ENCODE data around the gene COQ8A. TPM values are rescaled to one million over a fixed set of nuclear protein-coding genes. Genes with fewer than 3 reads are reported as not detected.
A peak's percentile ranks its signal among the peaks of the same experiment; 100 is the strongest.
"Not testable (repeated sequence)": the region's sequence is repeated elsewhere in the genome, so short reads cannot be mapped to it uniquely, and the experiment has no call there.

Gene COQ8A
- total RNA-seq, 3 donors from 2014 or later: 25.4 to 31.3 (median 31.0) TPM

DNA sequence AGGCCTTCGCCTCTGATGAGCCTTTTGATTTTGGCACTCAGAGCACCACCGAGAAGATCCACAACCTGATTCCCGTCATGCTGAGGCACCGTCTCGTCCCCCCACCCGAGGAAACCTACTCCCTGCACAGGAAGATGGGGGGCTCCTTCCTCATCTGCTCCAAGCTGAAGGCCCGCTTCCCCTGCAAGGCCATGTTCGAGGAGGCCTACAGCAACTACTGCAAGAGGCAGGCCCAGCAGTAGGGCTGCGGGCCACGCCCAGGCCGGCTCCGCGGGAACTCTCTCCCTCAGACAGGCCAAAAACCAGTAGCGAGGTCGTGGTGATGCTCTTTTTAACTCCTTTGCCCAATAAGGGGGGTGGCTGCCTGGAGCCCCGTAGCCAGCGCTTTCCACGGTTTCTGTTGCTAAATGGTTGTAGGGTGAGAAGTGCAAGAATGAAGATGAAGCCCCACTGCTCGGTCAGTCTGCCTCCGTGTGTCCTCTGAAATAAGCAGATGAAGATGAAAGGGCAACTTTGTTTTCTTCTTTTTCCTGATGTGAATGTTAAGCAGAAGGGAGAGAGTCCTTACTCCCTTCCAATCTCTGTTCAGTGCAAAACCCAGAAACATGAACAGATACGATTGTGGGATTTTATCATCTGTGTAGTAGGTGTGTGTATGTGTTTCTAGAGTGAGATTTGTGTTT, 46.5 kb downstream of the COQ8A start:
- Mint-ChIP-seq H3K9me3 (no peaks in the 10 kb centered on the region), H3K4me3 (no peak overlapping the region), H3K27me3 (ENCODE audit: low read depth) (no peaks in the 10 kb centered on the region), H3K36me3 (ENCODE audit: insufficient read depth) (peaks cover 20% of the 10 kb centered on the region), H3K4me1 (ENCODE audit: low read depth) (peaks cover 20% of the 10 kb centered on the region)
- ATAC-seq (no peak), DNase-seq (no peak)

DNA sequence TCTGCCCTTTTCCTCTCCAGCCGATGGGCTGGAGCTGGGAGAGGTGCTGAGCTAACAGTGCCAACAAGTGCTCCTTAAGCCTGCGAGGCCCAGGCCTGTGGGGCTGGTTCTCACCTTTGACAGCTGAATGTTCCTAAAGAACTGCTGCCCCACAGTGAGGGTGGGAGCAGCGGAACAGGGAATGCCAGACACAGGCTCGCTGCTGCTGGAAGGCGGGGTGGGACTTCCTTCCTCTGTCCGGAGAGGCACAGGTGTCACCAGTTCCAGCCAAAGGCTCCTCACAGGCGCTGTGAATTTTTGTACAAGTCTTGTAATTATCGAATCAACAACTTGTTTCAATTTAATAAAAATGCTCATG, 47.1 kb downstream of the COQ8A start:
- ATAC-seq (no peak), DNase-seq (no peak)
- H3K9me3 Mint-ChIP-seq: no peaks in the 10 kb centered on the region
- H3K4me3 Mint-ChIP-seq: no peak overlapping the region
- H3K27me3 Mint-ChIP-seq (ENCODE audit: low read depth): no peaks in the 10 kb centered on the region
- peaks cover 20% of the 10 kb centered on the region for H3K4me1 Mint-ChIP-seq (ENCODE audit: low read depth)
- peaks cover 20% of the 10 kb centered on the region for H3K36me3 Mint-ChIP-seq (ENCODE audit: insufficient read depth)

DNA sequence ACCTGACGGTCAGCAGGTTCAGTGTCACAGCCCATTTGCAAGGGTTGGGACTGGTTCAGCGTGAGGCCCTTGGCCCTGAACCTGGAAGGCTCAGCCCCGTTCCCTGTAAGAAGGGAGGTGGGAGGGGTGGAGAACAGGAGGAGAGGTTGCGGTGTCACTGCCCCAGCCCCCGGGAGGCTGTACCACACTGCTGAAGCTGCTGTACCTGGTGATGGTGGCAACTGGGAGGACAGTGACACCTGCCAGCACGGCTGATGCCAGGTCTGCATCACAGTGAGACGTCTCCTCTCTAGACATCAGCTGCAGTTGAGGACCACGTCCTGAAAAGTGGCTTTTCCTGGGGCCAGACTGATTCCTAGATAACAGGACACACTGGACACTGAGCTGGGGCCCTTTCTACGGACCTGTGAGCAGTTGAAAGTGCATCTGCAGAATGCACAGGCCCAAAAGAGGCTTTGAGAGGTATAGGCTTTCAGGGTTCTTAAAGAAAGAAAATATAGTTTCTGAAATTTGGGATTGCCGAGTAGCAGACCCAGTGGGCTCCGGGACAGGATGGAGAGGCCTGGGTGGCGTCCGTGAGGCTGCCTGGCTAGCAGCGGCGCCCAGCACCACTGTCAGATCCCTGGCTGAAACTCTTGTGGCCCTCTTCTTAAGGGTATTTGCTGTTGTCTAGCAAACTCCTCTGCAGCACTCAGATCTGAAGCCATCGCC, 47.7 kb downstream of the COQ8A start:
- Mint-ChIP-seq H3K4me3 (no peak overlapping the region), H3K27me3 (ENCODE audit: low read depth) (no peaks in the 10 kb centered on the region), H3K9me3 (no peaks in the 10 kb centered on the region), H3K36me3 (ENCODE audit: insufficient read depth) (peaks cover 20% of the 10 kb centered on the region), H3K4me1 (ENCODE audit: low read depth) (peaks cover 20% of the 10 kb centered on the region)
- ATAC-seq (no peak), DNase-seq (no peak)

DNA sequence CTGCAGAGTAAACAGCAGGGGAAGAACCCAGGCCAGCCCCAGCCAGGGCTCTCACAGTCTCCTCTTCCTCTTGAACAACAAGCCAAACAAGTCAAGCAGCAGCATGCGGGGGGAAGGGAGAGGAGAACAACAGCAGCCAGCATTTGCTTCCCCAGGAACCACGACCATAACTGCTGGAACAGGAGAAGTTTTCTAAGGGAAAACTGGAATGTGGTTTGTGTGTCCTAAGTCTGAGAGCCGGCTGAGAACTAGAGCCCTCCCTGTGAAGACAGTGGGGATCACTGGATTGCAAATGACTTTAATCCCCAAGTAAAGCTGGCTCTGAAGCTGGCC, 48.2 kb downstream of the COQ8A start:
- DNase-seq: no peak
- Mint-ChIP-seq H3K36me3 (ENCODE audit: insufficient read depth) (peaks cover 20% of the 10 kb centered on the region), H3K9me3 (no peaks in the 10 kb centered on the region), H3K4me1 (ENCODE audit: low read depth) (peaks cover 20% of the 10 kb centered on the region), H3K27me3 (ENCODE audit: low read depth) (no peaks in the 10 kb centered on the region), H3K4me3 (no peak overlapping the region)
- ATAC-seq: no peak

DNA sequence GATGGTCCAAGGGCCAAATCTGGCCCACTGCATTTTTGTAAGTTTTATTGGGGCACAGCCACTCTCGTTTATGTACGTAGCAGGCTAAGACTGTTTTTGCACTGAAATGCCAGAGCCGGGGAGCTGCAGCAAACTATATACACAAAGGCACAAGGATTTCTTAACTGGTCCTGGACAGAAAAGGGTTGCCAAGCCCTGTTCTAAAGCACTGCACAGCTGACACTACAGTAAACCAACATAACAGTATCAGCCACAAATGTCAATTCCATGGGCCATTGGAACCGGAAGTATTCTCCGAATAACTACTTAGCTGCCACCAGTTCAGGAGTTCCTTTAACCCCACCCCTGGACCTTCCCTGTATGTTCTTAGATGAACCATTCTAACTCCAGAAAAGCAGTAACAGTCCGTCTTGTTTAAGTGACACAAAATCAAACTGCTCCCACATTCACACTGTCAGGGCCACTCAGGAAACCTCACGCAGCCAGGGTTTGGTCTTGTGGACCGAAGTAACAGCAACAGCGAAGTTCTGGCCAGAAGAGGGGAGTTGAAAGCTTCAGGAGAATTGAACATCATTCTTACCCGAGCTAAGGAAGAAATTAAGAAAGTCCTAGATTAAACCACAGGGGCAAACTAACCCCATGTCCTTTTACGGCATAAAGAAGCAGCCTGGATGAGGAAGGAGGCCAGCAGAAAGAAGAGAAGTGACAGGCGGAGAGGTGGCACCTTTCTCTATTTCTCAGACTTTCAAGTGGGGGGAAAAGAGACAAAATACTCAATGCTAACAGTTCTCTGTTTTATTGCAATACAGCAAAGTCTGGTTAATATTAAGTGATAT, 49.2 kb downstream of the COQ8A start:
- ATAC-seq (no peak), DNase-seq (no peak)
- Mint-ChIP-seq H3K36me3 (ENCODE audit: insufficient read depth) (peaks cover 18% of the 10 kb centered on the region), H3K9me3 (no peaks in the 10 kb centered on the region), H3K4me3 (no peak overlapping the region), H3K27me3 (ENCODE audit: low read depth) (no peaks in the 10 kb centered on the region), H3K4me1 (ENCODE audit: low read depth) (peaks cover 20% of the 10 kb centered on the region)

DNA sequence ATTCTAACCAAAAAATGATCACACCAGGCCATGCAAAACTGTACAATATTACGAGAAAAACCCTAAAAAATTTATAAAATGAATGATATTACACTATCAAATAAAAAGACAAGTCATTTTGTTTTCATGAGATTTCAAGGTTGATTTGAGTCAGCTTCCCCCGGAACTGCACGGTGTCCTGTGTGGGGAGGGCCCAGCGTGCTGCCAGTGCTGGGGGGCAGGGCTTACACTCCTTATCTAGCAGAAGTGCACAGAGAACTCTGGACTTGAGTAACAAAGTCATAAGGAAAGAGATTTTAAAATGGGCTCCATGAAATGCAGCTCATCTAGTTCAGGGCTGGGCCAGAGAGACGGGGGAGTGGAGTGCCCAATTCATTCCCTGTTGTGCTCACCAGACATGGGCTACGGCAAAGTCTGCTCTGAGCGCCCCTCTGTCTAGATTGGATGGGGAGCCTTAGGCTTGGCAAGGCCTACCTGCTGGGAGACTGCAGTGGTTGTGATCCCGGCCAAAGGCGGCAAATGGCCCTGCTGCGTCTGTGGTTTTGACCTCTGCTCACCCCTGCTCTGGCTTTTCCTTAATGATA, 50.1 kb downstream of the COQ8A start:
- Mint-ChIP-seq H3K36me3 (ENCODE audit: insufficient read depth) (peaks cover 17% of the 10 kb centered on the region), H3K4me1 (ENCODE audit: low read depth) (peaks cover 20% of the 10 kb centered on the region), H3K9me3 (no peaks in the 10 kb centered on the region), H3K4me3 (no peak overlapping the region), H3K27me3 (ENCODE audit: low read depth) (no peaks in the 10 kb centered on the region)
- DNase-seq (peak; percentile 34), ATAC-seq (peak; percentile 95 to 98)

DNA sequence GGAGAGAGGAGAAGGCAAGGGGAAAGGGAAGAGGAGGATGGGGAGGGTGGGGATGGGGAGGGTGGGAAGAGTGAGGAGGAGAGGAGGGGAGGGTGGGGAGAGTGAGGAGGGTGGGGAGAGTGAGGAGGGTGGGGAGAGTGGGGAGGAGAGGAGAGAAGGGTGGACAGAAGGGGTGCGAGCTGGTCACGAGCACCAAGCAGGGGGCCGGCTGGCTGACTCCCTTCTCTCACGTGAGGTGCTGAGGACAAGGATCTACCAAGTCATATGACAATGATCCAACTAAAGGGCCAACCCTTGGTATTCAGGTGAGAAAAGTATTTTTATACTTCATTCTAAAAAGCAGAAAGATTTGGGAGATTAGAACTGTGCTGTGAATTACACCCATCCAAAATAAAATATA, 51.8 kb downstream of the COQ8A start:
- H3K4me3 Mint-ChIP-seq: no peak overlapping the region
- ATAC-seq (no peak), DNase-seq (no peak)
- H3K4me1 Mint-ChIP-seq (ENCODE audit: low read depth): peaks cover 20% of the 10 kb centered on the region
- H3K36me3 Mint-ChIP-seq (ENCODE audit: insufficient read depth): peaks cover 3% of the 10 kb centered on the region
- H3K27me3 Mint-ChIP-seq (ENCODE audit: low read depth): no peaks in the 10 kb centered on the region
- H3K9me3 Mint-ChIP-seq: no peaks in the 10 kb centered on the region

DNA sequence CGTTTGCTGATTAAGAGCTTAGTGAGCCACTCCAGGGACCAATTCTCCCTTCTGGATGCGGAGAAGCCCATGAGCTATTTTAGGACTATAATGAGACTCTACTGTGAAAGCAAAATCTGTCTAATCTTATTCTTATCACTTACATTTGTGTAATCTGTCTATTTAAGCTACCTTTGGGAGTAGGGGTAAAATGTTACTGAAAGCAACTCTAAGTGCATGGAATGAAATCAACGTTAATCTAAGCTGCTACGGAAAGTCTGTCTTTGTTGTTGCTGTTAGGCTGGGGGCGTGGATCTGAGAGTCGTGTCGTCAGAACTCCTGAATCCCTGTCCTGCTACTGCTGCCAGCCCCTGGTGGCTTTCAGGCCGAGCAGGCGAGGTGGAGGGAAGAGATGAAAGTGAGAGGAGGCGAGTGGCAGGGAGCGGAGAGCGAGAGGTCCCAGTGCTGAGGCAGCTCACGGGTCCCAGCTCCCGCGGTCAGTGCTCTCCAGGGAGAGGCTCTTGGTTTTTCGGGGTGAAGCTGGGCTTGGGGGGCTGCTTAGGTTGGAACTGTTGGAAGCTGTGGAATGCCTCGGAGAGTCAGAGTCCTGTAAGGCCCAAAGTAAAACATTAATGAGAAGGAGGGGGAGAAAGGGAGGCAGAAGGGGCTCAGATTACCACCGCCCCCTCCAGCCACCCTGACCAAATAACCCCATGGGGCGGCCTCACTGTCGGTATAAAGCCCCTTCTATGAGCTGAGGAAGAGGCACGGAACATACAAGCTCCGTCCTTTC, 53.9 kb downstream of the COQ8A start:
- Mint-ChIP-seq H3K4me3 (no peak overlapping the region), H3K4me1 (ENCODE audit: low read depth) (peaks cover 18% of the 10 kb centered on the region), H3K27me3 (ENCODE audit: low read depth) (peaks cover 2% of the 10 kb centered on the region), H3K9me3 (peaks cover 5% of the 10 kb centered on the region), H3K36me3 (ENCODE audit: insufficient read depth) (no peaks in the 10 kb centered on the region)
- no peak for ATAC-seq
- no peak for DNase-seq

DNA sequence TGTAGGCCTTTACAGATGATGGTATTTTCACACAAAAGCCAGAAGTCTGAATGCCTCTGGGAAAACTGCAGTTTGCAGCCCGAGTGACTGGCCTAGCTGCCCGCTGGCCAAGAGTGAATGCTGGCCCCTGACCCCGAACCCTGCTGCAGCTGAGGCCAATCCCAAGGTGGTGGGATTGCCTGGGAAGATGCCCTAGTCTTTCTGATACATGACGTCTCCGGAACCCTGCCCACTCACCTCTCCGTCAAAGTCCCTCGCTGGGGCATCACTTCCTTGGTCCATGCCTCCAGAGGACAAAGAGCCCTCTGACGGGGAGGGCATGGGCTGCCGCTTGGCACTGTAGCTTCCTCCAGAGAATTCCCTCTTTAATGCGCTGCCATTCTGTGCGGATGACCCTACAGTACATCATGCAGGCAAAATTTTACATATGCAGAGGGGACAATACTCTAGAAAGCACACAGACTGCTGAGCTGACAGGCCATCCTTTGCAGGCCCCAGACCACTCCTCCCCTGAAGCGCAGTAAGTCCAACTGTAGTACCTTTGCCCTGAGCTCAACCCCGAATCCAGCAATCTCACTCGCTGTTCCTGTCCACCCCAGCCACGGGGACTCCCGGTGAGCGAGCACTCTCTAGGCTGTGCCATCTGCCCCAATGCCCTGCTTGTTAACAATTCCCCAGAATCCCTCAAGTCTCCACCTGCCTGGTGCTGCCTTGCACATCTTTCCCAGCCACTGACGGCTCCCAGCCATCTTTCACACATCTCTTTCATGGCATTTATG, 54.7 kb downstream of the COQ8A start:
- H3K4me3 Mint-ChIP-seq: no peak overlapping the region
- peaks cover 11% of the 10 kb centered on the region for H3K4me1 Mint-ChIP-seq (ENCODE audit: low read depth)

DNA sequence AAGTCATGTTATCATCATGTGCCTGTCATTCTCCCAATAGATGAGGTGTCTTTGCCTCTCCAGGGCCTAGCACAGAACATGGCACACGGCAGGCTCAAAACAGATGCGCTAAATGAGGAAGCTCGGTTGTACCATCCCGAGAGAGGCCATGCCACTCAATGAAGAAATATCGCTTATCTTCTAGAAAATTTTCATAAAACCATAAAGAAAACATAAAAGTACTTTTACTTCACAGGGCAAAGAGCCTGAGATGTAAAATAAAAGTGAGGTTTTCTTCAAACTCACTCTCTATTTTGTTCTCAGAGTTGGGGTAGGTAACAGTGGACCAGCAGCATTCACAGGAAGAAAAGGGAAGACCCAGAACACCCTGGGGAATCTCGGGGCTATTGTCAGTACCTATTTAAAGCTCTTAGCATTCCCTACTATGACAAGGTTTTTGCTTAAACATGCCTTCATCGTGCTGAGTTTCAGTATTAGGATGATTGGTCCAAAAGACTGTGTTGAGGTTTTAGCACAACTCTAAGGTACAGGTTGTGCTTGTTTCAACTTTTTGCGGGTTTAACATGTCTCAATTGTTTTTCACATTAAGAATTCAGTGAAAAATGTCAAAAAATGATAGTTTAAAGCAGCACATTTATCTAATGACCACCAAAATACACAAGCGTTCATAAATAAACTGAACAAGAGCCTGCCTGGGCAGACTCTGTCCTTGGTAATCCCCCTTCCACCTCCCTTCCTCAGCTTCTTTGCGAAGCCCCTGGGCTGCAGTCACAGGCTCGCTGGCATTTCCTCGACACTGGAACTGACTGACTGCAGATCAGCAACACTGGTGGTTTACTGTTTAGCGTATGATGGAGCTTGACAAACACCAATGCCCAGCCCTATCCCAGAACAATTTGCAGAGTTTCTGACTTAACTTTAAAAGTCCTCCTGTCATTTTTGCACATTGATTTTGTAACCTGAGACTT, 55.6 kb downstream of the COQ8A start:
- Mint-ChIP-seq H3K4me3 (no peak overlapping the region), H3K4me1 (ENCODE audit: low read depth) (peaks cover 2% of the 10 kb centered on the region), H3K9me3 (peaks cover 5% of the 10 kb centered on the region), H3K27me3 (ENCODE audit: low read depth) (peaks cover 2% of the 10 kb centered on the region), H3K36me3 (ENCODE audit: insufficient read depth) (no peaks in the 10 kb centered on the region)
- ATAC-seq (peak in 1 of 2 donors; percentile 41), DNase-seq (no peak)

More for the DNA sequence above, 54.7 kb downstream of the COQ8A start:
- H3K27me3 Mint-ChIP-seq (ENCODE audit: low read depth): peaks cover 2% of the 10 kb centered on the region
- H3K9me3 Mint-ChIP-seq: peaks cover 5% of the 10 kb centered on the region
- no peaks in the 10 kb centered on the region for H3K36me3 Mint-ChIP-seq (ENCODE audit: insufficient read depth)
- ATAC-seq: no peak
- no peak for DNase-seq

DNA sequence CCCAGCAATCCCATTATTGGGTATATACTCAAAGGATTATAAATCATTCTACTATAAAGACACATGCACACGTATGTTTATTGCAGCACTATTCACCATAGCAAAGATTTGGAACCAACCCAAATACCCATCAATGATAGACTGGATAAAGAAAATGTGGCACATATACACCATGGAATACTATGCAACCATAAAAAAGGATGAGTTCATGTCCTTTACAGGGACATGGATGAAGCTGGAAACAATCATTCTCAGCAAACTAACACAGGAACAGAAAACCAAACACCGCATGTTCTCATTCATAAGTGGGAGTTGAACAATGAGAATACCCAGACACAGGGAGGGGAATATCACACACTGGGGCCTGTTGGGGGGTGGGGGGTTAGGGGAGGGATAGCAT, 59.5 kb downstream of the COQ8A start:
- H3K4me3 Mint-ChIP-seq; H3K27me3 Mint-ChIP-seq (ENCODE audit: low read depth); H3K36me3 Mint-ChIP-seq (ENCODE audit: insufficient read depth); ATAC-seq; H3K9me3 Mint-ChIP-seq; DNase-seq; H3K4me1 Mint-ChIP-seq (ENCODE audit: low read depth): not testable (repeated sequence)

DNA sequence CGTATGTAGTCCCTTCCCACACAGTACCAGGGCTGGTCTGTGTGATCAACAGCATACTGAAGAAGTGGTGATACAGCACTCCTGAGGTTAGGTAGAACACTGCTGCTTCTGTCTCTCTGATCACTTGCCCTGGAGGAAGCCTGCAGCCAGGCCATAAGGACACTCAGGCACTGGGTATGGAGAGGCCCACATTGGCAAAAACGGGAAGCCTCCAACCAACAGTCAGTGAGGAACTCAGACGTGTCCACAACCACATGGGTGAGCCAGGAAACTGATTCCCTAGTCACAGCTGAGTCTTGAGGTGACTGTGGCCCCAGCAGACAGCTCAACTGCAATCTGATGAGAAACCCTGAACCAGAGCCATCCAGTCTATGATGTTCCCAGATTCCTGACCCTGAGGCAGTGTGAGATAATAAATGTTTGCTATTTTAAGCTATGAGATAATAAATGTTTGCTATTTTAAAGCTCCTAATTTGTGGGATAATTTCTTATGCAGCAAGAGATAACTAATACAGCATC, 62.5 kb downstream of the COQ8A start:
- DNase-seq (no peak), ATAC-seq (no peak)
- no peaks in the 10 kb centered on the region for H3K4me1 Mint-ChIP-seq (ENCODE audit: low read depth)
- no peaks in the 10 kb centered on the region for H3K27me3 Mint-ChIP-seq (ENCODE audit: low read depth)
- peaks cover 5% of the 10 kb centered on the region for H3K9me3 Mint-ChIP-seq
- no peaks in the 10 kb centered on the region for H3K36me3 Mint-ChIP-seq (ENCODE audit: insufficient read depth)
- H3K4me3 Mint-ChIP-seq: no peak overlapping the region

Measured in activated T-cell treated with anti-CD3 and anti-CD28 coated beads, Interleukin-2, amount 50 U/mL, for 4 hours (primary cell).